ENCODE measurements around the gene PKD2L1.

The PKD2L1 gene

DNA sequence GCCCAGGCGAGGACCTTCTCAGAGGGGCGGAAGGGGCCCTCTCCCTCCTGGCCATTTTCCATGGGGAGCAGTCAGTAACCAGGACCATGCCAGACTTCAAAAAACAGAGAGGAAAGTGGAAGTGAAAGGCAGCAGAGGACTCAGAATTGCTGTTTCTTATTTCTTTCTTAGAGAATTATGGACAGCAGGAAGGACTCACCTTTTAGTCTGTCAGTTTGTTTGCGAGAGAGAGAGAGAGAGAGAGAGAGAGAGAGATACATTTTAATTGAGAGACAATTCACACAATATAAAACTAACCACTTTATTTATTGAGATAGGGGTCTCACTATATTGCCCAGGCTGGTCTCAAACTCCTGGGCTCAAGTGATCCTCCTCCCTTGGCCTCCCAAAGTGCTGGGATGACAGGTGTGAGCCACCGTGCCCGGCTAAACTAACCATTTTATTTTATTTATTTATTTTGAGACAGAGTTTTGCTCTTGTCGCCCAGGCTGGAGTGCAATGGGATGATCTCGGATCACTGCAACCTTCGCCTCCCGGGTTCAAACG is 41.5 kb upstream of the PKD2L1 start:
- no peak for DNase-seq (ENCODE audit: low spot score)
- TF ChIP-seq, protein P1, sequence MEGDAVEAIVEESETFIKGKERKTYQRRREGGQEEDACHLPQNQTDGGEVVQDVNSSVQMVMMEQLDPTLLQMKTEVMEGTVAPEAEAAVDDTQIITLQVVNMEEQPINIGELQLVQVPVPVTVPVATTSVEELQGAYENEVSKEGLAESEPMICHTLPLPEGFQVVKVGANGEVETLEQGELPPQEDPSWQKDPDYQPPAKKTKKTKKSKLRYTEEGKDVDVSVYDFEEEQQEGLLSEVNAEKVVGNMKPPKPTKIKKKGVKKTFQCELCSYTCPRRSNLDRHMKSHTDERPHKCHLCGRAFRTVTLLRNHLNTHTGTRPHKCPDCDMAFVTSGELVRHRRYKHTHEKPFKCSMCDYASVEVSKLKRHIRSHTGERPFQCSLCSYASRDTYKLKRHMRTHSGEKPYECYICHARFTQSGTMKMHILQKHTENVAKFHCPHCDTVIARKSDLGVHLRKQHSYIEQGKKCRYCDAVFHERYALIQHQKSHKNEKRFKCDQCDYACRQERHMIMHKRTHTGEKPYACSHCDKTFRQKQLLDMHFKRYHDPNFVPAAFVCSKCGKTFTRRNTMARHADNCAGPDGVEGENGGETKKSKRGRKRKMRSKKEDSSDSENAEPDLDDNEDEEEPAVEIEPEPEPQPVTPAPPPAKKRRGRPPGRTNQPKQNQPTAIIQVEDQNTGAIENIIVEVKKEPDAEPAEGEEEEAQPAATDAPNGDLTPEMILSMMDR (IDR thresholded peaks at IDR 0.05; ENCODE audit: extremely low read depth, missing control alignments): no peak

DNA sequence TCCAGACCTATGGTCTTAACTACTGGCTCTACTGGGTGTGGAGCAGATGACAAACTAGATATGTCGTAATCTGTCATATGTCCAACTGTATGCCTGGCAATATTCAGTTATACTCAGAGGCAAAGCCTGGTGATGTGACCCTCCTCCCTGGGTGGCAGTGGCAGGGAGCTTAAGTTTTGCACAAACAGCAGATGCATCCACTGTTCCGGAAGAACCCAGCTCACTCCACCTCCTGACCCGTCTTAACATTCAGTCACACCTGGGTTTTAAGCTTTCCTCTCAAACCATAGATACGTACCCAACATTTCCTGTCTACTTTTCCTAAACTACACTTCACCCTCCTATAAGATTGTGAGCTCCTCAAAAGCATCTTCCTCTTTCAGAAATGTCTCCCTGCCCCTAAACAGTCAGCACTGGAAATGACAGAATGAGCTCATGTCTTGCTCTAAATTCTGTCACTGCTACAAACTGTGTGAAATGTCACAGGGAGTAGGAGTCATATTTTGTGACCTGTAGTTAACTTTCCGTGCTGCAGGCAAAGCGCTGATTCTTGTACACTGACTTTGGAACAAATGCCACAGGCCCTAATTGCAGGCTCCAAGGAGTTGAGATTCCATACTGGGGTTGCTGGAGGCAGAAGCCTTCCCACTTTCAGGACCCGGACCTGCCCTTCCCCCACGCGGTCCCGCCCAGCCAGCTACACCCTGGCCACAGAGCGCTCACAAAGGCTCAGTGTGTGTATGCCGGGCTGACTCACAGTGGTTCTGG is 40.9 kb upstream of the PKD2L1 start:
- TF ChIP-seq, protein P1 (IDR thresholded peaks at IDR 0.05; ENCODE audit: extremely low read depth, missing control alignments): no peak

DNA sequence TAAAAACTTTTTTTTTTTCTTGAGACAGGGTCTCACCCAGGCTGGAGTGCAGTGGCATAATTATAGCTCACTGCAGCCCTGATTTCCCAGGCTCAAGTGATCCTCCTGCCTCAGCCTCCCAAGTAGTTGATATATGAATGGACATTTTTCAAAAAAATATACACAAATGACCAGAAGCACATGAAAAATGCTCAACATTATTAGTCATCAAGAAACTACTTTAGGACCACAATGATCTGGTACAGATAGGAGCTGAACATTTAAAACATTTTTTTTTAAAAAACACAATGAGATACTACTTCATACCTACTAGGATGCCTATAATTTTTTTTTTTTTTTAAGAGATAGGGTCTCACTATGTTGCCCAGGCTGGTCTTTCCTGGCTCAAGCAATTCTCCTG is 38.7 kb upstream of the PKD2L1 start:
- TF ChIP-seq, protein P1 (IDR thresholded peaks at IDR 0.05; ENCODE audit: extremely low read depth, missing control alignments): no peak
- no peak for DNase-seq (ENCODE audit: low spot score)

More for the DNA sequence above, 40.9 kb upstream of the PKD2L1 start:
- DNase-seq (ENCODE audit: low spot score): peak; percentile 48

DNA sequence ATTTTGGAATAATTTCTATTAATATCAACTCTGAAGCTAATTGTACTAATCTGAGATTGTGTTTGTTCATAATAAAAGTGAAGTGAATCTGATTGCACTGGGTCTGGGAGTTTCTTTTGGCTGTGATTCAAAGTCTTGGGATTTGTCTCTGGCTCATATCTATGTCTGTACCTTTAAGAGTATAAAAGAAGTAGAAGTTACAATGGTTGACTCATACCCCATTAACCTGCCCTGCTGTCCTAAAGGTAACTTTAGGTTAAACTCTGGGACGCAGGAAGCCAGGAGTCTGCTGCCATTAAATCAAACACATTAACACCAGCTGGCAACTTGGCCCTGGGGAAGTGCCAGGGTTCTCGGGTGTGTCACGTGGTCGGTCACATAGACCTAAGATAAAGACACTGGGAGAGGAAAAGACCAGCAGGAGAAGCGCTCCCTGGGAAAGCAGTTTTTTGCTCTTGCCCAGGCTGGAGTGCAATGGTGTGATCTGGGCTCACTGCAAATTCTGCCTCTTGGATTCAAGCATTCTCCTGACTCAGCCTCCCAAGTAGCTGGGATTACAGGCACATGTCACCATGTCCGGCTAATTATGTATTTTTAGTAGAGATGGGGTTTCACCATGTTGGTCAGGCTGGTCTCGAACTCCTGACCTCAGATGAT is 34.8 kb upstream of the PKD2L1 start:
- TF ChIP-seq, protein P1 (IDR thresholded peaks at IDR 0.05; ENCODE audit: extremely low read depth, missing control alignments): no peak
- DNase-seq (ENCODE audit: low spot score): no peak

DNA sequence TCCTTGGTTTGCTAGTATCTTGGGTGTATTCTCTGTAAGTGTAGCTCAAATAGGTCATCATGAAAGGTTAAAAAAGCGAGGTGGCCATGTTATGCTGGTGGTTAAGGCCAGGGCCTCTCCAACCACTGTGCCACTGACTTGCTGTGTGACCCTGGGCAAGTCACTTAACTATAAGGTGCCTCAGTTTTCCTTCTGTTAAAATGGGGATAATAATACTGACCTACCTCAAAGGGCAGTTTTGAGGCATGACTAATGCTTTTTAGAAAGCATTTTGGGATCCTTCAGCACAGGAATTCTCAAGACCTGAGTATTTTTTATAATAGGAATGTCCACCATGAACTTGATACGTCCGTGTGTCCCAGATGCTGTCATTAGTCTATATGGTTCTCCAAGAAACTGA is 34.1 kb upstream of the PKD2L1 start:
- no peak for DNase-seq (ENCODE audit: low spot score)
- TF ChIP-seq, protein P1 (IDR thresholded peaks at IDR 0.05; ENCODE audit: extremely low read depth, missing control alignments): no peak

DNA sequence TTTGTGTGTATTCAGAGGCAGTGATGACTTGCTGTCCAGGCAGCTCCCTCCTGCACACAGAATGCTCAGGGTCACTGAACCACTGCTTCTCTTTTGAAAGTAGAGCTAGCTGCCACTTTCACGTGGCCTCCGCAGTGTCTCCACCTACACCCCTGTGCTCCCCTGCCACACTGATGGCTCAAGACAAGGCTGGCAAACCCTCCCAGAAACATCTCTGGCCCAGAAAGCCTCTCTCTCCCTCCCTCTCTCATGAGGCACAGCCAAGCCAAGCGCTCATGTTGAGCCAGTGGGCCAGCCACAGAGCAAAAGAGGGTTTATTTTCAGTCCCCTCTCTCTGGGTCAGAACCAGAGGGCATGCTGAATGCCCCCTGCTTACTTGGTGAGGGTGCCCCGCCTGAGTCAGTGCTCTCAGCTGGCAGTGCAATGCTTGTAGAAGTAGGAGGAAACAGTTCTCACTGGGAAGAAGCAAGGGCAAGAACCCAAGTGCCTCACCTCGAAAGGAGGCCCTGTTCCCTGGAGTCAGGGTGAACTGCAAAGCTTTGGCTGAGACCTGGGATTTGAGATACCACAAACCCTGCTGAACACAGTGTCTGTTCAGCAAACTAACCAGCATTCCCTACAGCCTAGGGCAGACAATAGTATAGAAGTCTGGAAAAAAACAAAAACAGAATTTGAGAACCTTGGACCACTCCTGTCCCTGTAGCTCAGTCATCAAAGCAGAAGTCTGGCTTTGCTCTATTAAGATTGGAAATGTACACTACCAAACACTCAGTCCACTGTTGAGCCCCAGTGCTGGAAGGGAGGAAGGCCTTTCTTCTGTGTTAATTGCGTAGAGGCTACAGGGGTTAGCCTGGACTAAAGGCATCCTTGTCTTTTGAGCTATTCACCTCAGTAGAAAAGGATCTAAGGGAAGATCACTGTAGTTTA is 32.8 kb upstream of the PKD2L1 start:
- TF ChIP-seq, protein P1 (IDR thresholded peaks at IDR 0.05; ENCODE audit: extremely low read depth, missing control alignments): no peak
- DNase-seq (ENCODE audit: low spot score): no peak
